Thyroid gland (tissue), 4 donors: Measurements from ENCODE around the gene ERCC4. TPM values are rescaled to one million over a fixed set of nuclear protein-coding genes. Genes with fewer than 3 reads are reported as not detected.
A peak's percentile ranks its signal among the peaks of the same experiment; 100 is the strongest.

ENCODE experiments used
- DNase-seq, 2 donors: peaks; one replicate each; pipeline ENCODE4 v3.0.0-alpha.2; 2019
- H3K27ac ChIP-seq, 3 donors: fragments of 200-600 bp; sonication (generic); 1 replicate in 2 of 3; 2 replicates in 1 of 3; pipeline ENCODE4 v1.5.1; 2016 to 2019; ENCODE audit warnings: mild to moderate bottlenecking in 1 of 3, moderate library complexity in 1 of 3
- H3K27me3 ChIP-seq: fragments of 200-600 bp; sonication (generic); one replicate; pipeline ENCODE4 v1.5.1; 2019
- H3K36me3 ChIP-seq, 2 donors: fragments of 200-600 bp; sonication (generic); one replicate each; pipeline ENCODE4 v1.5.1; 2016 to 2019
- H3K4me1 ChIP-seq, 2 donors: fragments of 200-600 bp; sonication (generic); one replicate each; pipeline ENCODE4 v1.5.1; 2017 to 2019
- H3K4me3 ChIP-seq, 3 donors: fragments of 200-600 bp; sonication (generic); replicated peaks in 1 of 3; 1 replicate in 2 of 3; 2 replicates in 1 of 3; pipeline ENCODE4 v1.5.1; 2016; ENCODE audit warnings: mild to moderate bottlenecking in 1 of 3
- H3K9me3 ChIP-seq: fragments of 200-600 bp; sonication (generic); one replicate; pipeline ENCODE4 v1.5.1; 2017
- CTCF ChIP-seq, 6 experiments: fragments of 200-600 bp in 3 of 6; fragments of 450-650 bp in 3 of 6; sonication (generic) in 3 of 6; IDR thresholded peaks; one replicate each; pipeline ENCODE4 v1.5.1; 2016 to 2019; ENCODE audit warnings: antibody characterized with exemption in 6 of 6, mild to moderate bottlenecking in 2 of 6, inconsistent platforms in 1 of 6, moderate library complexity in 1 of 6
- POLR2A ChIP-seq, 2 donors: fragments of 450-650 bp; IDR thresholded peaks; one replicate each; pipeline ENCODE4 v1.6.1; 2017; ENCODE audit warnings: antibody characterized with exemption in 2 of 2, mild to moderate bottlenecking in 2 of 2, moderate library complexity in 1 of 2
- WGBS, 2 donors: methylation state at CpG; one replicate each; pipeline ENCODE4 v1.1.5; 2017; 5-methylcytosine and 5-hydroxymethylcytosine counted together
- intact Hi-C: fragments of 100-400 bp; cut with DNase I; formaldehyde crosslinking; loops from one replicate; pipeline ENCODE4 v1.15.1; 2023
- total RNA-seq, 4 donors: library from RNA; depleted of rRNA; stranded (reverse); fragments of >200 nt; gene quantifications; one replicate each; pipeline ENCODE4 v1.2.3, GENCODE V29; 2016

ERCC4 gene
- total RNA-seq, 4 donors from 2014 or later: 7.5 to 13.2 (median 11.9) TPM

- H3K9me3 ChIP-seq: no peaks in the 10 kb centered on the region
- H3K27ac ChIP-seq: peak overlapping the region; percentile 29 to 74 (median 58)
- peak in 1 of 2 donors; percentile 24 for TF ChIP-seq POLR2A (IDR thresholded peaks at IDR 0.05)
- TF ChIP-seq CTCF (IDR thresholded peaks at IDR 0.05): peak in 2 of 6 experiments; percentile 27 to 37
- H3K4me1 ChIP-seq: peaks cover 0 to 10% of the 10 kb centered on the region in 2 donors
- H3K27me3 ChIP-seq: no peaks in the 10 kb centered on the region
- 8 to 11% methylated on average over 3 of the region's 3 CpGs for WGBS, 2 donors
- peak; percentile 72 to 84 for DNase-seq
- no peak overlapping the region for H3K4me3 ChIP-seq
- intact Hi-C loops: no loop called here
- H3K36me3 ChIP-seq: no peaks in the 10 kb centered on the region
These were observed 10.1 kb upstream of the ERCC4 start for GRCh38 chr16:13909872-13910303.

- TF ChIP-seq CTCF (IDR thresholded peaks at IDR 0.05): no peak
- TF ChIP-seq POLR2A (IDR thresholded peaks at IDR 0.05): no peak
- no peaks in the 10 kb centered on the region for H3K27me3 ChIP-seq
- H3K9me3 ChIP-seq: no peaks in the 10 kb centered on the region
- DNase-seq: no peak
- no peaks in the 10 kb centered on the region for H3K36me3 ChIP-seq
- peaks cover 0 to 10% of the 10 kb centered on the region in 2 donors for H3K4me1 ChIP-seq
- no peak overlapping the region for H3K4me3 ChIP-seq
- WGBS, 2 donors: 87 to 92% methylated on average over 1 of the region's 1 CpG
- intact Hi-C loops: no loop called here
- H3K27ac ChIP-seq: no peak overlapping the region
These were observed 8.6 kb upstream of the ERCC4 start for GRCh38 chr16:13911306-13911705.

GRCh38 chr16:13911871-13912270 lies 8.1 kb upstream of the ERCC4 start:
- Histone ChIP-seq H3K4me1 (peaks cover 0 to 10% of the 10 kb centered on the region in 2 donors), H3K36me3 (no peaks in the 10 kb centered on the region), H3K9me3 (no peaks in the 10 kb centered on the region), H3K27me3 (no peaks in the 10 kb centered on the region), H3K4me3 (no peak overlapping the region), H3K27ac (no peak overlapping the region)
- no peak for TF ChIP-seq CTCF (IDR thresholded peaks at IDR 0.05)
- TF ChIP-seq POLR2A (IDR thresholded peaks at IDR 0.05): no peak
- intact Hi-C loops: no loop called here
- no peak for DNase-seq

GRCh38 chr16:13912891-13913290 lies 7.1 kb upstream of the ERCC4 start:
- intact Hi-C loops: no loop called here
- WGBS, 2 donors: 82 to 87% methylated on average over 1 of the region's 1 CpG
- no peaks in the 10 kb centered on the region for H3K9me3 ChIP-seq
- TF ChIP-seq CTCF (IDR thresholded peaks at IDR 0.05) (no peak), POLR2A (IDR thresholded peaks at IDR 0.05) (no peak)
- H3K36me3 ChIP-seq: no peaks in the 10 kb centered on the region
- H3K27me3 ChIP-seq: no peaks in the 10 kb centered on the region
- H3K4me3 ChIP-seq: no peak overlapping the region
- peaks cover 0 to 10% of the 10 kb centered on the region in 2 donors for H3K4me1 ChIP-seq
- no peak for DNase-seq
- no peak overlapping the region for H3K27ac ChIP-seq

- Histone ChIP-seq H3K4me1 (peaks cover 0 to 10% of the 10 kb centered on the region in 2 donors), H3K4me3 (no peak overlapping the region), H3K36me3 (no peaks in the 10 kb centered on the region), H3K27ac (no peak overlapping the region), H3K9me3 (no peaks in the 10 kb centered on the region), H3K27me3 (no peaks in the 10 kb centered on the region)
- 77 to 82% methylated on average over 7 of the region's 7 CpGs for WGBS, 2 donors
- DNase-seq: no peak
- TF ChIP-seq CTCF (IDR thresholded peaks at IDR 0.05) (no peak), POLR2A (IDR thresholded peaks at IDR 0.05) (no peak)
- intact Hi-C loops: no loop called here
These were observed 6.3 kb upstream of the ERCC4 start for GRCh38 chr16:13913374-13914292.
